Glutamatergic neuron (in vitro differentiated cells): ENCODE results near the gene BTBD17. TPM values are rescaled to one million over a fixed set of nuclear protein-coding genes. Genes with fewer than 3 reads are reported as not detected.

Source experiments
- total RNA-seq: library from RNA; stranded (reverse); fragmentation: NEBNext Ultra II Directional; extraction: Animal tissue kit (Norgen Biotek cat#: 25700); gene quantifications from one replicate; pipeline ENCODE4 v1.2.1, GENCODE V29; 2021; ENCODE audit not compliant: unreplicated experiment

The BTBD17 gene
- total RNA-seq, 1 donor from 2014 or later = 310 TPM

Other genes starting within 250 kb of the BTBD17 start
- gene RPL38, start 158.2 kb downstream of the BTBD17 start, total RNA-seq = 600 TPM
- gene TTYH2, start 148.3 kb downstream of the BTBD17 start, total RNA-seq = 121 TPM
- gene DNAI2, start 87.6 kb downstream of the BTBD17 start, total RNA-seq = not detected
- 80.8 TPM for gene KIF19, start 35.6 kb downstream of the BTBD17 start, total RNA-seq
- gene GPR142, start 5.6 kb upstream of the BTBD17 start, total RNA-seq = 20.7 TPM
- 93.3 TPM for gene GPRC5C, start 70.2 kb upstream of the BTBD17 start, total RNA-seq
- 0.25 TPM for gene CD300A, start 104.8 kb upstream of the BTBD17 start, total RNA-seq
- not detected for gene CD300LB, start 169.6 kb upstream of the BTBD17 start, total RNA-seq
- not detected for gene CD300C, start 184.2 kb upstream of the BTBD17 start, total RNA-seq
- gene CD300H, start 205.6 kb upstream of the BTBD17 start, total RNA-seq = not detected
- not detected for gene CD300LD, start 230.4 kb upstream of the BTBD17 start, total RNA-seq